Colonic mucosa (tissue), 4 donors: ENCODE results near the gene AFF1. TPM values are rescaled to one million over a fixed set of nuclear protein-coding genes. Genes with fewer than 3 reads are reported as not detected.

ENCODE experiments used
- DNase-seq: peaks from one replicate; pipeline ENCODE4 v3.0.0-alpha.2; 2020
- H3K27ac ChIP-seq: fragments of 200-600 bp; one replicate; pipeline ENCODE4 v1.8.0; 2021
- H3K27me3 ChIP-seq: fragments of 200-600 bp; one replicate; pipeline ENCODE4 v1.8.0; 2021
- H3K36me3 ChIP-seq: fragments of 200-600 bp; one replicate; pipeline ENCODE4 v1.8.0; 2021
- H3K4me1 ChIP-seq: fragments of 200-600 bp; one replicate; pipeline ENCODE4 v1.8.0; 2021; ENCODE audit warnings: mild to moderate bottlenecking
- H3K4me3 ChIP-seq: fragments of 200-600 bp; one replicate; pipeline ENCODE4 v1.8.0; 2021
- H3K9ac ChIP-seq, 2 donors: one replicate each; pipeline ENCODE4 v1.7.0; 2013; ENCODE audit warnings: control low read depth in 2 of 2, low read depth in 2 of 2, low read length in 2 of 2
- H3K9me3 ChIP-seq: fragments of 200-600 bp; one replicate; pipeline ENCODE4 v1.8.0; 2021
- intact Hi-C: fragments of 100-400 bp; cut with DNase I; formaldehyde crosslinking; loops from one replicate; pipeline ENCODE4 v1.14.1; 2022
- total RNA-seq, 2 donors: library from RNA; stranded (reverse); fragmentation: NEBNext Ultra II Directional in 1 of 2; extraction: Animal tissue kit (Norgen Biotek cat#: 25700) in 1 of 2; gene quantifications; one replicate each; pipeline ENCODE4 v1.2.1, GENCODE V29; 2021
- TF ChIP-seq, protein P1 (sequence below): fragments of 200-600 bp; IDR thresholded peaks from one replicate; pipeline ENCODE4 v1.8.0; 2022; ENCODE audit warnings: antibody characterized with exemption, mild to moderate bottlenecking
- donor health status: healthy.
- donor health status: DM: no; HTN: no; CAD: no.
- donor health status: DM: no; HTN: no; CAD: no.

Gene AFF1, protein sequence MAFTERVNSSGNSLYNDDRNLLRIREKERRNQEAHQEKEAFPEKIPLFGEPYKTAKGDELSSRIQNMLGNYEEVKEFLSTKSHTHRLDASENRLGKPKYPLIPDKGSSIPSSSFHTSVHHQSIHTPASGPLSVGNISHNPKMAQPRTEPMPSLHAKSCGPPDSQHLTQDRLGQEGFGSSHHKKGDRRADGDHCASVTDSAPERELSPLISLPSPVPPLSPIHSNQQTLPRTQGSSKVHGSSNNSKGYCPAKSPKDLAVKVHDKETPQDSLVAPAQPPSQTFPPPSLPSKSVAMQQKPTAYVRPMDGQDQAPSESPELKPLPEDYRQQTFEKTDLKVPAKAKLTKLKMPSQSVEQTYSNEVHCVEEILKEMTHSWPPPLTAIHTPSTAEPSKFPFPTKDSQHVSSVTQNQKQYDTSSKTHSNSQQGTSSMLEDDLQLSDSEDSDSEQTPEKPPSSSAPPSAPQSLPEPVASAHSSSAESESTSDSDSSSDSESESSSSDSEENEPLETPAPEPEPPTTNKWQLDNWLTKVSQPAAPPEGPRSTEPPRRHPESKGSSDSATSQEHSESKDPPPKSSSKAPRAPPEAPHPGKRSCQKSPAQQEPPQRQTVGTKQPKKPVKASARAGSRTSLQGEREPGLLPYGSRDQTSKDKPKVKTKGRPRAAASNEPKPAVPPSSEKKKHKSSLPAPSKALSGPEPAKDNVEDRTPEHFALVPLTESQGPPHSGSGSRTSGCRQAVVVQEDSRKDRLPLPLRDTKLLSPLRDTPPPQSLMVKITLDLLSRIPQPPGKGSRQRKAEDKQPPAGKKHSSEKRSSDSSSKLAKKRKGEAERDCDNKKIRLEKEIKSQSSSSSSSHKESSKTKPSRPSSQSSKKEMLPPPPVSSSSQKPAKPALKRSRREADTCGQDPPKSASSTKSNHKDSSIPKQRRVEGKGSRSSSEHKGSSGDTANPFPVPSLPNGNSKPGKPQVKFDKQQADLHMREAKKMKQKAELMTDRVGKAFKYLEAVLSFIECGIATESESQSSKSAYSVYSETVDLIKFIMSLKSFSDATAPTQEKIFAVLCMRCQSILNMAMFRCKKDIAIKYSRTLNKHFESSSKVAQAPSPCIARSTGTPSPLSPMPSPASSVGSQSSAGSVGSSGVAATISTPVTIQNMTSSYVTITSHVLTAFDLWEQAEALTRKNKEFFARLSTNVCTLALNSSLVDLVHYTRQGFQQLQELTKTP
- 100 to 1,000 TPM in 1 of 2 donors, 10 to 100 TPM in 1; 73.5 to 104 TPM for total RNA-seq

- Histone ChIP-seq H3K9ac (peak within 1 kb of the TSS; percentile 93 to 99), H3K27ac (peak within 1 kb of the TSS; percentile 99), H3K27me3 (no peaks in the 10 kb centered on the region), H3K36me3 (no peaks in the 10 kb centered on the region), H3K9me3 (no peaks in the 10 kb centered on the region), H3K4me1 (peaks cover 6% of the 10 kb centered on the region), H3K4me3 (peak within 1 kb of the TSS; percentile 95)
- TF ChIP-seq, protein P1, sequence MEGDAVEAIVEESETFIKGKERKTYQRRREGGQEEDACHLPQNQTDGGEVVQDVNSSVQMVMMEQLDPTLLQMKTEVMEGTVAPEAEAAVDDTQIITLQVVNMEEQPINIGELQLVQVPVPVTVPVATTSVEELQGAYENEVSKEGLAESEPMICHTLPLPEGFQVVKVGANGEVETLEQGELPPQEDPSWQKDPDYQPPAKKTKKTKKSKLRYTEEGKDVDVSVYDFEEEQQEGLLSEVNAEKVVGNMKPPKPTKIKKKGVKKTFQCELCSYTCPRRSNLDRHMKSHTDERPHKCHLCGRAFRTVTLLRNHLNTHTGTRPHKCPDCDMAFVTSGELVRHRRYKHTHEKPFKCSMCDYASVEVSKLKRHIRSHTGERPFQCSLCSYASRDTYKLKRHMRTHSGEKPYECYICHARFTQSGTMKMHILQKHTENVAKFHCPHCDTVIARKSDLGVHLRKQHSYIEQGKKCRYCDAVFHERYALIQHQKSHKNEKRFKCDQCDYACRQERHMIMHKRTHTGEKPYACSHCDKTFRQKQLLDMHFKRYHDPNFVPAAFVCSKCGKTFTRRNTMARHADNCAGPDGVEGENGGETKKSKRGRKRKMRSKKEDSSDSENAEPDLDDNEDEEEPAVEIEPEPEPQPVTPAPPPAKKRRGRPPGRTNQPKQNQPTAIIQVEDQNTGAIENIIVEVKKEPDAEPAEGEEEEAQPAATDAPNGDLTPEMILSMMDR = peak; percentile 36
- DNase-seq = peak; percentile 93
- intact Hi-C loops = loop anchor here (1.0 kb wide), 1 partner anchor 71 kb away; no protein-coding TSS in a partner anchor
Measured at GRCh38 chr4:86934771-86935565, at the start of gene AFF1. TSS of gene AFF1 (plus strand) at chr4:86935011. CDS start at chr4:86948534, 13,523 bp downstream.

DNA sequence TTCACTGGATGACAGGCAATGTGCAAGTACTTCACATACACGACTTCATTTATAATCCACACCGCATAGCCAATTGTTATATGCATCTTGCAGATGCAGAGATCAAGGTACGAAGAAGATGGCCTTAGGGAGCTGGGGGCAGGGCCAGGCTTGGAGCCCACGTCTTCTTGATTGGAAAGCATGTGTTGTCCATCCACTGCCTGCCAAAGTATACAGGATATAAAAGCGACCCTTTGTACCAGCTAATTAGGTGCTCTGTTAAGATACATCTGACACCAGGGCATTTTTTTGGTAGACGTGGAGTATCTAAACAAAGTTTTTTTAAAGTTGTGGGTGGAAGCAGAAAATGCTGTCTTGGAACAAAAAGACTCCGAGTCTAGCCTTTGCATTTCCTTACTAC is 44.0 kb upstream of the AFF1 start:
- Histone ChIP-seq H3K27ac (no peak overlapping the region), H3K36me3 (no peaks in the 10 kb centered on the region), H3K27me3 (no peaks in the 10 kb centered on the region), H3K4me3 (no peak overlapping the region), H3K9me3 (no peaks in the 10 kb centered on the region), H3K4me1 (no peaks in the 10 kb centered on the region), H3K9ac (no peak overlapping the region)
- TF ChIP-seq, protein P1 = no peak
- intact Hi-C loops = no loop called here
- DNase-seq = no peak

- DNase-seq = peak; percentile 80
- Histone ChIP-seq H3K27ac (peak within 1 kb of the TSS; percentile 53), H3K9me3 (no peaks in the 10 kb centered on the region), H3K9ac (peak within 1 kb of the TSS; percentile 42 to 72), H3K27me3 (no peaks in the 10 kb centered on the region), H3K4me1 (no peaks in the 10 kb centered on the region), H3K36me3 (no peaks in the 10 kb centered on the region), H3K4me3 (peak within 1 kb of the TSS; percentile 88)
- TF ChIP-seq, protein P1 = no peak
- intact Hi-C loops = no loop called here
Measured at GRCh38 chr4:86891762-86892635, 42.8 kb upstream of the AFF1 start, which contains the start of gene C4orf36. TSS of gene C4orf36 (minus strand) at chr4:86892422. CDS start at chr4:86891520, 902 bp downstream.

DNA sequence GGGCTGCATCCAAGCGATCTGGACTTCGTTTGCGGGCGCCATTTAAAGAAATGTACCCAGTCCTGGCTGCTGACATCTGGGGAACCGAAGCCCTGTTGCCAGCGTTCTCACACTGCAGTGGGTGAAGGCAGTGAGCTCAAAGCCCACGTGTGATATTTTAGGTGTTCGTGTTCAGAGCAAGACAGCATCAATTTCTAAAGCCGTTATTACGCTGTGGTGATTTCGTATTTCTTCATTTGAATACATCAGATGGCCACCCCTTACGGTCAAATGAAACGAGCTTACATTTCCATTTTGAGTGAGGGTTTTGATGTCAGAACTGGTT is 42.2 kb upstream of the AFF1 start:
- H3K36me3 ChIP-seq = no peaks in the 10 kb centered on the region
- no peaks in the 10 kb centered on the region for H3K9me3 ChIP-seq
- TF ChIP-seq, protein P1 = no peak
- H3K4me3 ChIP-seq = peak overlapping the region; percentile 88
- no peaks in the 10 kb centered on the region for H3K27me3 ChIP-seq
- no peaks in the 10 kb centered on the region for H3K4me1 ChIP-seq
- no peak for DNase-seq
- peak overlapping the region; percentile 42 to 72 for H3K9ac ChIP-seq
- intact Hi-C loops = no loop called here
- peak overlapping the region; percentile 53 for H3K27ac ChIP-seq
